HG02763 (cell line): ENCODE data around the gene MS4A13.
"Not testable (repeated sequence)": the region's sequence is repeated elsewhere in the genome, so short reads cannot be mapped to it uniquely, and the experiment has no call there.

Experiments used
- ATAC-seq: cut with Tn5 transposase; IDR thresholded peaks from one replicate; pipeline ENCODE4 v1.9.1; 2021; ENCODE audit warnings: mild to moderate bottlenecking, moderate library complexity; ENCODE audit not compliant: unreplicated experiment

The MS4A13 gene

GRCh38 chr11:60515144-60515855 is at the start of gene MS4A13:
TSS of gene MS4A13 (plus strand) at chr11:60515392. CDS start at chr11:60518084, 2,692 bp downstream.
- ATAC-seq, result no peak

- ATAC-seq, result no peak
Observed at GRCh38 chr11:60468829-60469228, 46.4 kb upstream of the MS4A13 start.

GRCh38 chr11:60469723-60470122 is 45.5 kb upstream of the MS4A13 start:
- no peak for ATAC-seq

GRCh38 chr11:60477035-60477445 is 38.2 kb upstream of the MS4A13 start:
- no peak for ATAC-seq

GRCh38 chr11:60482361-60482760 is 32.8 kb upstream of the MS4A13 start:
- ATAC-seq, result no peak

- ATAC-seq, result peak; percentile 91
Observed at GRCh38 chr11:60485987-60486386, 29.2 kb upstream of the MS4A13 start.

- ATAC-seq, result no peak
Observed at GRCh38 chr11:60492488-60493009, 22.6 kb upstream of the MS4A13 start, which contains the start of gene MS4A12. TSS of gene MS4A12 (plus strand) at chr11:60492778. CDS start at chr11:60497319, 4,541 bp downstream.

- no peak for ATAC-seq
Observed at GRCh38 chr11:60493454-60493853, 21.7 kb upstream of the MS4A13 start.

- peak; percentile 16 for ATAC-seq
Observed at GRCh38 chr11:60498399-60498798, 16.8 kb upstream of the MS4A13 start.

GRCh38 chr11:60498853-60499252 is 16.3 kb upstream of the MS4A13 start:
- ATAC-seq, result peak; percentile 77

- no peak for ATAC-seq
Observed at GRCh38 chr11:60500276-60500910, 14.8 kb upstream of the MS4A13 start.

- no peak for ATAC-seq
Observed at GRCh38 chr11:60502221-60502775, 12.9 kb upstream of the MS4A13 start.

GRCh38 chr11:60504219-60504905 is 10.8 kb upstream of the MS4A13 start:
- no peak for ATAC-seq

- ATAC-seq, result not testable (repeated sequence)
Observed at GRCh38 chr11:60509609-60510008, 5.6 kb upstream of the MS4A13 start.

GRCh38 chr11:60510209-60510608 is 5.0 kb upstream of the MS4A13 start:
- ATAC-seq, result not testable (repeated sequence)

- ATAC-seq, result no peak
Observed at GRCh38 chr11:60511393-60511792, 3.8 kb upstream of the MS4A13 start.

GRCh38 chr11:60512651-60513225 is 2.5 kb upstream of the MS4A13 start:
- ATAC-seq, result no peak

- no peak for ATAC-seq
Observed at GRCh38 chr11:60513496-60514460, 1.4 kb upstream of the MS4A13 start.

- no peak for ATAC-seq
Observed at GRCh38 chr11:60528465-60528864, 13.3 kb downstream of the MS4A13 start.

- ATAC-seq, result no peak
Observed at GRCh38 chr11:60528934-60529333, 13.7 kb downstream of the MS4A13 start.
